NAMALWA (cell line): ENCODE results near the gene NEDD4L.

Experiments used
- DNase-seq: peaks from one replicate; pipeline ENCODE4 v3.0.0-alpha.2; 2015; ENCODE audit warnings: low spot score

The NEDD4L gene

GRCh38 chr18:58291131-58291530 is 247.1 kb downstream of the NEDD4L start:
- DNase-seq = no peak

- DNase-seq = no peak
Observed at GRCh38 chr18:58292638-58293037, 248.6 kb downstream of the NEDD4L start.

GRCh38 chr18:58297198-58297597 is 253.2 kb downstream of the NEDD4L start:
- DNase-seq = no peak

GRCh38 chr18:58298251-58299134 is 254.5 kb downstream of the NEDD4L start:
- no peak for DNase-seq

- no peak for DNase-seq
Observed at GRCh38 chr18:58299135-58299473, 255.1 kb downstream of the NEDD4L start.

- no peak for DNase-seq
Observed at GRCh38 chr18:58299936-58300335, 255.9 kb downstream of the NEDD4L start.

GRCh38 chr18:58300867-58301266 is 256.8 kb downstream of the NEDD4L start:
- DNase-seq = no peak

- DNase-seq = no peak
Observed at GRCh38 chr18:58302811-58303210, 258.8 kb downstream of the NEDD4L start.

- no peak for DNase-seq
Observed at GRCh38 chr18:58303363-58303762, 259.3 kb downstream of the NEDD4L start.

- DNase-seq = no peak
Observed at GRCh38 chr18:58305792-58306191, 261.8 kb downstream of the NEDD4L start.

GRCh38 chr18:58307441-58307840 is 263.4 kb downstream of the NEDD4L start:
- no peak for DNase-seq

- no peak for DNase-seq
Observed at GRCh38 chr18:58308463-58308862, 264.4 kb downstream of the NEDD4L start.

GRCh38 chr18:58309099-58309498 is 265.1 kb downstream of the NEDD4L start:
- DNase-seq = no peak

GRCh38 chr18:58309610-58310239 is 265.7 kb downstream of the NEDD4L start:
- DNase-seq = no peak

GRCh38 chr18:58310517-58310916 is 266.5 kb downstream of the NEDD4L start:
- DNase-seq = no peak

- DNase-seq = no peak
Observed at GRCh38 chr18:58311390-58311789, 267.4 kb downstream of the NEDD4L start.

GRCh38 chr18:58313491-58314032 is 269.5 kb downstream of the NEDD4L start:
- no peak for DNase-seq

GRCh38 chr18:58314284-58314683 is 270.3 kb downstream of the NEDD4L start:
- DNase-seq = no peak

GRCh38 chr18:58315041-58315440 is 271.0 kb downstream of the NEDD4L start:
- DNase-seq = no peak

- DNase-seq = no peak
Observed at GRCh38 chr18:58315739-58316215, 271.8 kb downstream of the NEDD4L start.

- peak; percentile 14 for DNase-seq
Observed at GRCh38 chr18:58316396-58317342, 272.6 kb downstream of the NEDD4L start.

- no peak for DNase-seq
Observed at GRCh38 chr18:58319719-58320118, 275.7 kb downstream of the NEDD4L start.
